Lung (tissue), 12 donors: ENCODE data around the gene ARL16. TPM values are rescaled to one million over a fixed set of nuclear protein-coding genes. Genes with fewer than 3 reads are reported as not detected.

Source experiments
- ATAC-seq: fragments of 200-7000 bp; cut with Tn5 transposase; one replicate; pipeline ENCODE4 v1.9.1; 2020; ENCODE audit warnings: moderate number of reproducible peaks; ENCODE audit not compliant: insufficient read depth, low FRiP score
- DNase-seq, 3 donors: peaks; one replicate each; pipeline ENCODE4 v3.0.0-alpha.2; 2013 to 2017
- H3K27ac ChIP-seq, 2 donors: one replicate each; pipeline ENCODE4 v1.5.1; 2013; ENCODE audit warnings: mild to moderate bottlenecking in 2 of 2, moderate library complexity in 2 of 2, control low read depth in 1 of 2, inconsistent platforms in 1 of 2, low read depth in 1 of 2, low read length in 1 of 2
- H3K27me3 ChIP-seq, 3 donors: one replicate each; pipeline ENCODE4 v1.5.1; 2013; ENCODE audit warnings: low read length in 2 of 3; ENCODE audit not compliant: control insufficient read depth in 3 of 3, insufficient read depth in 3 of 3
- H3K36me3 ChIP-seq, 4 donors: one replicate each; pipeline ENCODE4 v1.5.1; 2013; ENCODE audit warnings: low read length in 4 of 4, mild to moderate bottlenecking in 1 of 4, moderate library complexity in 1 of 4; ENCODE audit not compliant: control insufficient read depth in 4 of 4, insufficient read depth in 4 of 4
- H3K4me1 ChIP-seq, 5 donors: one replicate each; pipeline ENCODE4 v1.5.1; 2013; ENCODE audit warnings: low read length in 5 of 5, mild to moderate bottlenecking in 2 of 5, moderate library complexity in 1 of 5; ENCODE audit not compliant: control insufficient read depth in 5 of 5, insufficient read depth in 5 of 5
- H3K4me3 ChIP-seq: one replicate; pipeline ENCODE4 v1.5.1; 2013; ENCODE audit warnings: mild to moderate bottlenecking, control low read depth, moderate library complexity
- H3K9ac ChIP-seq, 2 donors: one replicate each; pipeline ENCODE4 v1.5.1; 2013; ENCODE audit warnings: low read length in 2 of 2, control low read depth in 1 of 2; ENCODE audit not compliant: insufficient read depth in 1 of 2
- H3K9me3 ChIP-seq, 4 donors: one replicate each; pipeline ENCODE4 v1.5.1; 2013; ENCODE audit warnings: low read length in 3 of 4, mild to moderate bottlenecking in 1 of 4, moderate library complexity in 1 of 4; ENCODE audit not compliant: control insufficient read depth in 4 of 4, insufficient read depth in 3 of 4
- WGBS, 2 donors: extraction: QIAGEN DNeasy Blood & Tissue Kit; methylation state at CpG; one replicate each; pipeline ENCODE4 v1.1.7; 2013; 5-methylcytosine and 5-hydroxymethylcytosine counted together
- polyA plus RNA-seq, 2 donors: library from polyadenylated mRNA; stranded (reverse); fragments of 200-250 nt; gene quantifications; one replicate each; pipeline ENCODE4 v1.2.1, GENCODE V29; 2013
- total RNA-seq, 2 donors: library from RNA; depleted of rRNA in 1 of 2; stranded (reverse); fragments of >200 nt in 1 of 2; gene quantifications; one replicate each; pipeline ENCODE4 v1.2.1, GENCODE V29; 2014 to 2021
- TF ChIP-seq, protein P1 (sequence below): IDR thresholded peaks from 2 replicates; pipeline ENCODE4 v1.5.1; 2012; ENCODE audit warnings: mild to moderate bottlenecking; ENCODE audit errors: control extremely low read depth, extremely low read depth
- donor health status: control.
- donor health status: control.
- donor health status: Bipolar disorder and iron deficiency.
- donor health status: healthy.
- donor health status: DM: yes; HTN: yes; CAD: no.

Gene ARL16
- total and polyA plus RNA-seq, 4 donors, result 27.4 to 59.5 (median 29.8) TPM

DNA sequence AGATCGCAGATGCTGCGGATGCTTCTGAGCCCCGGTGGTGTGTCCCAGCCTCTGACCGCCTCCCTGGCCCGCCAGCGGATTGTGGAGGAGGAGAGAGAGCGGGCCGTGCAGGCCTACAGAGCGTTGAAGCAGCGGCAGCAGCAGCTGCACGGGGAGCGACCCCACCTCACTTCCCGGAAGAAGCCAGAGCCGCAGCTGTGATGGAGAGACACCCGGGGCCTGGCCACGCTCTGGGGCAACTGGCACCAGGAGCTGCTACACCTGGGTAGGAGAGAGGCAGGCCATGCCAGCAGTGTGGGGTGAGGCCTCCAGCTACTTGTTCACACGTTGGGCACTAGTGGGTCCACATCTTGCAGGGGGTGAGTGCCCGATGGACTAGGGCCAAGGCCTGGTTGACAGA lies 11.1 kb downstream of the ARL16 start:
- Histone ChIP-seq H3K36me3 (peaks cover 11 to 42% (median 13%) of the 10 kb centered on the region in 4 donors), H3K4me1 (peaks cover 0 to 7% (median 2%) of the 10 kb centered on the region in 5 donors), H3K4me3 (no peak overlapping the region), H3K9me3 (no peaks in the 10 kb centered on the region), H3K9ac (no peak overlapping the region), H3K27ac (no peak overlapping the region), H3K27me3 (no peaks in the 10 kb centered on the region)
- TF ChIP-seq, protein P1, sequence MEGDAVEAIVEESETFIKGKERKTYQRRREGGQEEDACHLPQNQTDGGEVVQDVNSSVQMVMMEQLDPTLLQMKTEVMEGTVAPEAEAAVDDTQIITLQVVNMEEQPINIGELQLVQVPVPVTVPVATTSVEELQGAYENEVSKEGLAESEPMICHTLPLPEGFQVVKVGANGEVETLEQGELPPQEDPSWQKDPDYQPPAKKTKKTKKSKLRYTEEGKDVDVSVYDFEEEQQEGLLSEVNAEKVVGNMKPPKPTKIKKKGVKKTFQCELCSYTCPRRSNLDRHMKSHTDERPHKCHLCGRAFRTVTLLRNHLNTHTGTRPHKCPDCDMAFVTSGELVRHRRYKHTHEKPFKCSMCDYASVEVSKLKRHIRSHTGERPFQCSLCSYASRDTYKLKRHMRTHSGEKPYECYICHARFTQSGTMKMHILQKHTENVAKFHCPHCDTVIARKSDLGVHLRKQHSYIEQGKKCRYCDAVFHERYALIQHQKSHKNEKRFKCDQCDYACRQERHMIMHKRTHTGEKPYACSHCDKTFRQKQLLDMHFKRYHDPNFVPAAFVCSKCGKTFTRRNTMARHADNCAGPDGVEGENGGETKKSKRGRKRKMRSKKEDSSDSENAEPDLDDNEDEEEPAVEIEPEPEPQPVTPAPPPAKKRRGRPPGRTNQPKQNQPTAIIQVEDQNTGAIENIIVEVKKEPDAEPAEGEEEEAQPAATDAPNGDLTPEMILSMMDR, result no peak
- DNase-seq, result no peak
- no peak for ATAC-seq
- 82 to 96% methylated on average over 18 of the region's 18 CpGs for WGBS, 2 donors

DNA sequence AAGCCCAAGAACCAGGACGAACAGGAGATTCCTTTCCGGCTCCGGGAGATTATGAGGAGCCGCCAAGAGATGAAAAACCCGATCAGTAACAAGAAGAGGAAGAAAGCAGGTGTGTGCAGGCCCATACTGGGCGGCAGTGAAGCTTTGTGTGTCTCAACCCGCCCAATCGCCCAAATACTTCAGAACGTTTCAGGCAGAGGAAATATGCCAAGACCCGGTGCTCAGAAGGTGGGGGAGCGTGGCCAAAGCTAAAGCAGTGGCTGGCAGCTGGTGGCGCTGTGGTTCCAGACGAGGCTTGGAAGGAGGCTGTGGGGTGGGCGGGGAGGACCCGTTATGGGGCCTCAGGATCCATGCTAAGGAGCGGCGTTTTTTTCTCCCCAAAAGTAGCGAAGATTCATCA lies 15.8 kb downstream of the ARL16 start:
- TF ChIP-seq, protein P1, result no peak
- Histone ChIP-seq H3K9me3 (no peaks in the 10 kb centered on the region), H3K27me3 (no peaks in the 10 kb centered on the region), H3K9ac (no peak overlapping the region), H3K4me3 (no peak overlapping the region), H3K4me1 (peaks cover 0 to 17% (median 4%) of the 10 kb centered on the region in 5 donors), H3K36me3 (peaks cover 6 to 30% (median 10%) of the 10 kb centered on the region in 4 donors), H3K27ac (no peak overlapping the region)
- WGBS, 2 donors, result 79 to 85% methylated on average over 18 of the region's 18 CpGs
- ATAC-seq, result no peak
- DNase-seq, result no peak

DNA sequence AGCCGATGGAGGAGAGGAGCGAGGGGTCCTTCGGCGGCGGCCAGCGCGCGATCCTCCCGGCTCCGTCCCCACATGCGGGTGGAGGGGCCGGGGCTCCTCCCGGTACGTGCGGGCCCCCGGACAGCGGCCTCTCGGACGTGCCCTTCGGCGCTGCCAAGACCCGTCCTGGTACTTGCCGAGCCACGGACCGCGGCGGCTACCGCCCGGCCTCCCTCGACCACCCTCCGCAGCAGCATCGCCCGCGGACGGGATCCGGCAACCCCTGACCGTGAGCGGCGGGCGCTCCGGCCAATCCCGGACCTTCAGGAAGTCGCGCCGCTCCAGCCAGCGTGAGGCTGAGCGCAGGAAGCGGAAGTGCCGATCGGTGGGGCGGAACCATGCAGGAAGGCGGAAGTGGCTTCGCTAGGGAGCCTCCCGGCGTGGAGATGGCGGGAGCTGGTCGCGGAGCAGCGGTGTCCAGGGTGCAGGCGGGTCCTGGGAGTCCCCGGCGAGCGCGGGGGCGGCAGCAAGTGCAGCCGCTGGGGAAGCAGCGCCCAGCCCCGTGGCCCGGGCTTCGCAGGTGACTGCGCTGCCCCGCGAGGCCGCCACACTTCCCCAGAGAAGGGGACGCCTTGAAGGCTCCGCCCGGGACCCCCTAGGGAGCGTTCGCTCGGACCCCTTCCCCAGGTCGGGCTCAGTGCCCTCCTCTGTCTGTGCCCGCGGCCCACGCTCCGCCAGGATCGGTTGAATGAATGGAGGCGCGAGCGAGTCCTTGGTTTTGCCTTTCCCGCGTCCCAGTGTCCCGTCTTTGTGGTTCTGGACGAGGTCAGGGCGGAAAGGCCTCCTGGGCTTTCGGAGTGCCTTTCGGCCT lies 17.0 kb downstream of the ARL16 start, which contains the start of the genes CCDC137 and OXLD1:
TSS of gene CCDC137 (plus strand) at position 396 of the 850 bp plus-strand sequence. CDS start at position 426, 30 bp downstream.
TSS of gene OXLD1 (minus strand) at position 264 of the 850 bp plus-strand sequence. CDS start at position 236, 28 bp downstream.
- Histone ChIP-seq H3K36me3 (peaks cover 0 to 18% (median 7%) of the 10 kb centered on the region in 4 donors), H3K27ac (peak within 1 kb of the TSS; percentile 88 to 93), H3K4me3 (peak within 1 kb of the TSS; percentile 93), H3K27me3 (no peaks in the 10 kb centered on the region), H3K9ac (peak within 1 kb of the TSS; percentile 53 to 77), H3K9me3 (no peaks in the 10 kb centered on the region), H3K4me1 (peaks cover 0 to 17% (median 4%) of the 10 kb centered on the region in 5 donors)
- TF ChIP-seq, protein P1, result no peak
- WGBS, 2 donors, result 0% methylated on average over 81 to 96 of the region's 96 CpGs
- ATAC-seq, result peak; percentile 97
- DNase-seq, result peak; percentile 96 to 98 (median 96)
